ENCODE measurements around the gene ADRA2A.

DNA sequence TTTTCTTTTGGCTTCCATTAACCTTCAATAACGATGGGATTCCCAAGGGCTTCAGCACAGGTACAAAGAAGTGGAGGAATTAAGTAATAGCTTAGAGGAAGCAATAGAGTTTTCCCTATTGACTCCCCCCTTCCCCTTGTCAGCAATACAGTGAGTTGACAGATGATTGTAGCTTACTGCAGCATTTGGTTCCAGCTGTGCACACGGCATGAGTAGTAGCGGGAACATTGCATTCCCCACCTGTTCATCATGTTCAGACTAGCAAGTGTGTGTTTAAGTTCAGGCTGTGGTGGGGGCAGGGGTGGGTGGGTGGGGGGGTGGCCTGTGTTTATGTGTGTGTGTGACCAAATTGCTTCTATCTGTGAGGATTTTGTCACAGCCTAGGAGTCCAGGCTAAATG, 4.6 kb upstream of the ADRA2A start:
- TF ChIP-seq POLR2A (IDR thresholded peaks at IDR 0.05) = no peak
- TF ChIP-seq, protein P1, sequence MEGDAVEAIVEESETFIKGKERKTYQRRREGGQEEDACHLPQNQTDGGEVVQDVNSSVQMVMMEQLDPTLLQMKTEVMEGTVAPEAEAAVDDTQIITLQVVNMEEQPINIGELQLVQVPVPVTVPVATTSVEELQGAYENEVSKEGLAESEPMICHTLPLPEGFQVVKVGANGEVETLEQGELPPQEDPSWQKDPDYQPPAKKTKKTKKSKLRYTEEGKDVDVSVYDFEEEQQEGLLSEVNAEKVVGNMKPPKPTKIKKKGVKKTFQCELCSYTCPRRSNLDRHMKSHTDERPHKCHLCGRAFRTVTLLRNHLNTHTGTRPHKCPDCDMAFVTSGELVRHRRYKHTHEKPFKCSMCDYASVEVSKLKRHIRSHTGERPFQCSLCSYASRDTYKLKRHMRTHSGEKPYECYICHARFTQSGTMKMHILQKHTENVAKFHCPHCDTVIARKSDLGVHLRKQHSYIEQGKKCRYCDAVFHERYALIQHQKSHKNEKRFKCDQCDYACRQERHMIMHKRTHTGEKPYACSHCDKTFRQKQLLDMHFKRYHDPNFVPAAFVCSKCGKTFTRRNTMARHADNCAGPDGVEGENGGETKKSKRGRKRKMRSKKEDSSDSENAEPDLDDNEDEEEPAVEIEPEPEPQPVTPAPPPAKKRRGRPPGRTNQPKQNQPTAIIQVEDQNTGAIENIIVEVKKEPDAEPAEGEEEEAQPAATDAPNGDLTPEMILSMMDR (IDR thresholded peaks at IDR 0.05) = no peak

Measured in vagina (tissue), 2 donors.